ENCODE data around the gene ITPR2. TPM values are rescaled to one million over a fixed set of nuclear protein-coding genes. Genes with fewer than 3 reads are reported as not detected.
"Not testable (repeated sequence)": the region's sequence is repeated elsewhere in the genome, so short reads cannot be mapped to it uniquely, and the experiment has no call there.

Gene ITPR2
- total RNA-seq, 1 donor from 2014 or later, result 28.1 TPM

DNA sequence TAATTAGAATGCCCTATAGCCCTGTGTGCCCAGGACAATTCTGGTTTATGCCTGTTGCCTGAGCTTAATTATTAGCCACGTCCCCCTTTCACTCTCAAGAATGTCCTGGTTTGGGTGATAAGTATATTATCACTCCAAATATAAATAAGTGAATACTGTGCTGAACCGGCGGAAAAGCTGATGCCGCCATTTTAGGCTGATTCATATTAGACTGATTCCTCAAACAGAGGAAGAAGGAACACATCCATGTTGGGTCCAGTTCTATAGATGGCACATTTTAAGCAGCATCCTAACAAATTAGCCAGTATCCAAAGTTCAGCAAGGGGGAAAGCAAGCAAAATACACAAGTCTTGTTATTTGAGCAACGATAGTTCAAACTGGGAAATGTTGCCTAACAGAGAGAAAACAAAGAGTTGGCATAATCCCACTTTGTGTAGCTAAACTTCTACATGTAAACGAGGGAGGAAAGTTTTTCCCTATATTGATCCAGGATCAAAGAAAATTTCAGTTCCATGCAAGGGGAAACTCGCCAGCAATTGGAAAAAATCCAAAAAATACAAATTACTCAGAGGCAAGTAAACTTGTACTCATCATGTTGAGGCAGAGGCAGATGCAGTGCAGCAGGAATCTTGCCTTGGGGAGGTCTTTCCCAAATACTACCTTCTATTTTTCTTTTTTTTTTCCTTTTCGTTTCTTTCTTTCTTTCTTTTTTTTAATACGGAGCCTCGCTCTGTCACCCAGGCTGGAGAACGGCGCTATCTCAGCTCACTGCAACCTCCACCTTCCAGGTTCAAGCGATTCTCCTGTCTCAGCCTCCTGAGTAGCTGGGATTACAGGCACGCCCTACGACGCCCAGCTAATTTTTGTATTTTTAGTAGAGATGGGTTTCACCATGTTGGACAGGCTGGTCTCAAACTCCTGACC, 96.2 kb downstream of the ITPR2 start:
- FAIRE-seq, result no peak
- DNase-seq (ENCODE audit: low spot score in 2 of 2), result no peak

DNA sequence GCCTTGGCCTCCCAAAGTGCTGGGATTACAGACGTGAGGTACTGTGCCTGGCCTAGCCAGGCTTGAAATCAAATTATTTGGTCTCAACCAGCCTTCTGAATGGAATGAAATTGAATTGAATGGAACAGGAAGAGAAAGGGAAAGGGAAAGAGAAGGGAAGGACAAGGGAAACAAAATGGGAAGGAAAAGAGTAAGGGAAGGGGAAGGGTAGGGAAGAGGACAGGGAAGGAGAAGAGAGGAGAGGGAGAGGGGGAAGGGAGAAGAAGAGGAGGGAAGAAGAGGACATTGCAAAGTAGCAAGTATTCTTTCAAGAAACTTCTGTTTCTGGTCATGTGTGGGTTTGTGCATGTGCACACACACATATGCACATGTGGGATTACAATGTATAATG, 97.8 kb downstream of the ITPR2 start:
- DNase-seq (ENCODE audit: low spot score in 2 of 2), result no peak
- FAIRE-seq, result no peak

- no peak for FAIRE-seq
Observed at GRCh38 chr12:26734510-26735248, 98.3 kb downstream of the ITPR2 start.

DNA sequence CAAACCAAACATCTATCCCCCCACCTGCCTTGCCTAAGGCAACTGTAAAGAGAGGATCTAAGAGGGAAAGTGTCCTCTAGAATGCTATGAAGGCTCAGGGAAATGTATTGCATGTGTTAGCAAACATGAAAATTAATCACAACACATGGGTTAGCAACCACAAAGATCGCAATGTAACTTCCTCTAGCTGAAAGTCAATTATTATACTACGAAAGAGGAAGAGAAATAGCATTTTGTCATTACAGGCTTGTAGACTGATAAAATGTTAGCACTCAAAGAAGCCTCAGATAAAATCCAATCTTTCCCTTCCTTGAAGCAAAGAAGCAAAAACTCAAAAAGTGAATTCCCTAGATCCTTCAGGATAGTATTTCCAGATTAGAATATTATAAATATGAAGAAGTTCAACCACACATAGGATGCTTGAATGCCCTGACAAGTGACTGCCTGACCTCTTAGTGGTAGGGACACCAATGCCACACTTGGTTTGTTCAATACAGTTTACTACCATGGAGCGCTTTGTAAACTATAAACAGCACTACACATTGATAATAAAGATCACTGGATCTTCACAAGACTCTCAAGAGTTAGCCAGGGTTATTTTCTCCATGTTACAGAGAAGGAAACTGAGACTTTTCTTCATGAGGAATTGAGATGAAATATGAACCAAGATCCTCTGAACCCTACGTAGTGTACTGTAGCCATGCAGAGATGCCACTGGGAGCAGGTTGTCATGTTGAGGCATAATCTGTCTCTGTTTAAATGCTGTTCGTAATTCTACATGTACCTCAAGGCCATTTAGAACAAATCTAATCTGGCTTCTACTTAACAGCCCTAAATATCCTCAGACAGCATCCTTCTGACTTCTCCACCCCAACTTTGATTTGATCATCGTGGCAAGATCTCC, 100.7 kb downstream of the ITPR2 start:
- FAIRE-seq, result no peak
- DNase-seq (ENCODE audit: low spot score in 2 of 2), result no peak

More at GRCh38 chr12:26734510-26735248, 98.3 kb downstream of the ITPR2 start:
- DNase-seq (ENCODE audit: low spot score in 2 of 2), result no peak

DNA sequence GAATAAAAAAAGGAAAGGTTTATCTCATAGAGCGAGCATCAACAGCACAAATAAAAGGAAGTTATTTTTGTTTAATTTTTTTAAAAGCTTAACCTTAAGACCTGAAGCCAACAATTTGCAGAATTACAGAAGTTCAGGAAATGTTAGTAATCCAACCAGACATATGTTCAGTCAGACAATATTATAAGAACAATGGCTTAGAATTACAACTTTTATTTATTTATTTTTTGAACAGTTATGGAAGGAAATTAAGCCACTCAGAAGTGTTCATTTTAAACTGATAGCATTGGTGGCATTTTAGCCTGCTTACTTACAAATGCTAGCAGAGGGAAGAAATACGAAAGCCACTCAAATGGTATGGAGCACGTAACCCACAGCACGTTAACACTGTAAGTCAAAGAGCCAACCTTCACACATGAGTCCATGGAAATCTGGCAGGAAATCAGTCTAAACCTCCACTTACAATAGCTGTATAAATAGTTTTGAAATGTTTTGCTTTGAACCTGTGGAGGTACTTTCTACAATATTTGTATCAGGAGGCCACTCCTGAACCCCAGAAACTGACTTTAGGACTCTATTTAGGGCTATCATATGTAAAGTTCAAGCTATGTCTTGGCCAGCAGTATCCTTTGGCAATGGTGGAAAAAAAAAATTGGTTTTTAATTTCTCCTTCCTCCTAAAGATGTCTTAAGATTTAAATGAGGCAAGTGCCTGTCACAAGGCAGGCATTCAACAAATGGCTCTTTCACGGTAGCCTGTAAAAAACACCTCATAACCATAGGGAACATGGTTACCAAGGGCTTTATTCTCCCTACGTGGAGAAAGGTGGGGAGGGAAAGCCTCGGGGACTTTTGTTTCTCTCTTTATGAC, 102.3 kb downstream of the ITPR2 start:
- FAIRE-seq (no peak), DNase-seq (ENCODE audit: low spot score in 2 of 2) (no peak)

GRCh38 chr12:26729137-26729671, 103.8 kb downstream of the ITPR2 start:
- not testable (repeated sequence) for FAIRE-seq

GRCh38 chr12:26728205-26729050, 104.6 kb downstream of the ITPR2 start:
- no peak for FAIRE-seq
- DNase-seq (ENCODE audit: low spot score in 2 of 2), result no peak

More at GRCh38 chr12:26729137-26729671, 103.8 kb downstream of the ITPR2 start:
- not testable (repeated sequence) for DNase-seq (ENCODE audit: low spot score in 2 of 2)

DNA sequence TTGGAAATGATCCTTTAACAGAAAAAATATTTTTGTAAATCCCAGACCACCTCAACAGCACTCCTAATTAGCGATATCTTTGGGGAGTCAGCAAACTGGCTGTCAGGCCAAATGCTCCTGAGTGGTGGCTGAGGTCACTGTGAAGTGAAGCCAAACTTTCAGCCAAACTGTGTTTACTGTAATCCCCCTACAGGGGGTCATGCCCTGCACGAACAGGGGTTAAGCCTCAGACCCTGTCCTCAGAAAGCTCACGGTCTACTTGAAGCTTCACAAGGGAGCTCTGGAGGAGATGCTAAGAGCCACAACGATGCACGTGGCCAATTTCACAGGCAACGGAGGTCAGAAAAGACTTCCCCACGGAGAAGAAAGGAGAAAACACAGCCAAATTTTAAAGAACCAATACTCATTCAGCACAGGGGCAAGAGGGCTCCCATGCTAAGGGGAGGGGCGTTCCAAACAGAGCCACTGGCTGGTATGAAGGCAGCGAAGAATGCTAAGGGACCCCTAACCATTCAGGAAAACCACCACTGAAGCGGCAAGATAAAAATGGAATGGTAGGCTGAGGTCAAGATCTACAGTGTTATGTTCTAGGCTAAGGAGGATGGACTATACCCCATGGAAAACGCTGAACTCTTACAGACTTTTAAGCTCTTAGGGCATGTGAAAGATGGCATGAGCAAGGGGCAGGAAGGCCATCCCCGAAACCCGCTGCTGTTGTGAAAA, 105.4 kb downstream of the ITPR2 start:
- no peak for DNase-seq (ENCODE audit: low spot score in 2 of 2)
- no peak for FAIRE-seq

- FAIRE-seq, result no peak
- DNase-seq (ENCODE audit: low spot score in 2 of 2), result no peak
Observed at GRCh38 chr12:26726956-26727355, 106.0 kb downstream of the ITPR2 start.

DNA sequence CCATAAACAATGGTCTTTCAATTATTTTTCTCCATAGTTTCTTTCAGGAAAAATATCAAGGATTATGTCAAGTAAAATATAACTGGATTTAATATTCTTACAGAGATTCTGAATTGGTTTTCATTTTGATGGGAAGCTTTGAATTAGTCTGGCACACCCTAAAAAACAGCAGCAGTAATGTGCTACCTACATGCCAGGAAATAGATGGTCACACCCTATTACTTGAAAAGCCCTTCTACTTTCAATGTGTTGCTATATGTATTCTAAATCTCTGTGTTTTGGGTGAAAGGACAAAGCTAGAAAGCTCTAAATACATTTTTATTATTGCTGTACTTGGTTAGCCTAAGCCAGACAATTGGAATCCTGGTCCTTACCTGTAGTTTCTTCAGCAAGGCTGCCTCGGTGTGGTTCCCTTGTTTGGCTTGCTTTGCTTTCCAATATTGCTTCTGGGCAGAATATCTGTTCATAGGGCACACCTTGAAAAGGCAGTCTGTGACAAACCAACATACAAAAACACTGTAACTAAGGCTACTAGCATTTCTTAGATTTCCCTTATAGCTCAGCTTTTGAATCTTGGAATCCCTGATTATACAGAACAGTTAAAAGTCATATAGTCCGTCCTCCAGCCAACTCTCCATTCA, 107.6 kb downstream of the ITPR2 start:
- FAIRE-seq, result no peak

GRCh38 chr12:26724309-26724702, 108.7 kb downstream of the ITPR2 start:
- no peak for DNase-seq (ENCODE audit: low spot score in 2 of 2)
- no peak for FAIRE-seq

More for the DNA sequence above, 107.6 kb downstream of the ITPR2 start:
- DNase-seq (ENCODE audit: low spot score in 2 of 2), result no peak

DNA sequence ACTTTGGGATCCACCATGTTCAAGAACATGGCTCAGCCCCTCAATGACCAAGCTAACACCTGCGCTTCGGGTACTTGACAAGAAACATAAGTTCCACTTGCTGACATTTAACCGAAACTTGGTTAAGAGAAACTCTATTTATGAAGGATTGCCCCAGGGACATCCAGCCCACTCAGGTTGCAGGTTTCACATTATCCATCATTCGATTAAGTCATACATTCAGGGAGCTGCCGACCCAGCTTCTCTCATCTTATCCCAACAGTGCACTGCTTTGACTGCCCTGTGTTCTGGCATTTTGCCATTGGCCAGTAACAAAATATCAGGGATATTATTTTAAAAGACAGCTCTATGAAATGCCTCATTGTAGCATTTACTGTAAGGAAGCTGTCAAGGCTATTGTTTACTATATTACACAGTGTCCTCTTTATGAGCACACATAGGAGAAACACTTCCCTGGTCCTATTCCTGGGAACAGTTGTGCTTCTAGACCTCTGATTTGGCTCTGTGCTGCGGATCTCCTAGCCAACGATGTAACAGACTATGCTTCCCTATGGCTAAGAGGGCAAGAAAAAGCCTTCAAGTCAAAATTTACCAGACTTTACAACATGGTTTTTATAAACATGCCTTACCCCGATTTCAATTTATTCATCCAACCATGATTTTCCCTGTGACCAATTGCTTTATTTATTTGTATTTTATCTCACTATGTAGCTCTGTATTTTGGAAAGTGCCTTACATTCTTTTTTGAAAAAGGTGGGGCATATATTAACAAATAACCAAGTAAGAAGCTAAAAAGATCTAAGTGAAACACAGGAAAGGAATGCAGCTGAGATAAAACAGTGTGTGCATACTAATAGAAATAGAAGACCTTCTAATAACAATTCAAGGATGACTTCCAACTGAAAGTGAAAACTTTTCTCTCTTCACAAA, 109.3 kb downstream of the ITPR2 start:
- FAIRE-seq, result no peak

GRCh38 chr12:26721800-26722199, 111.2 kb downstream of the ITPR2 start:
- DNase-seq (ENCODE audit: low spot score in 2 of 2) (no peak), FAIRE-seq (no peak)

More for the DNA sequence above, 109.3 kb downstream of the ITPR2 start:
- no peak for DNase-seq (ENCODE audit: low spot score in 2 of 2)

DNA sequence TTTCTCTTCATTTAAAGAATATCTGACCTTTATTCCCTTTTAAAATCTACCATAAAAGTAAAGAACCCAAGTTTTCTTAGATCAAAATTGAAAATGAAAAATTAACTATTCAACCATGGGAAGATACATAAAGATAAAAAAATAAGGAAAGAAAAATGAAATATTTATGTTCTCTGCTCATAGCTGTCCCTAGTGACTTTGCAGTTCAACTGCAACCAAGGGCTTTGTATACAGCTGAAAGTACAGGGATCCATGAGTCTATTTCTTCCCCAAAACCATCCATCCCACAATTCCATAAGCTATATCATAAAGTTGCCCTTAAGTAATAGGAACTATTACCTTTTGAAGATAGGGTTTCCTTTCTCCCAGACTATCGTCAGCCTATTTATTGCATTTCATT, 113.1 kb downstream of the ITPR2 start:
- DNase-seq (ENCODE audit: low spot score in 2 of 2) (no peak), FAIRE-seq (no peak)

- no peak for FAIRE-seq
Observed at GRCh38 chr12:26717757-26718156, 115.2 kb downstream of the ITPR2 start.

DNA sequence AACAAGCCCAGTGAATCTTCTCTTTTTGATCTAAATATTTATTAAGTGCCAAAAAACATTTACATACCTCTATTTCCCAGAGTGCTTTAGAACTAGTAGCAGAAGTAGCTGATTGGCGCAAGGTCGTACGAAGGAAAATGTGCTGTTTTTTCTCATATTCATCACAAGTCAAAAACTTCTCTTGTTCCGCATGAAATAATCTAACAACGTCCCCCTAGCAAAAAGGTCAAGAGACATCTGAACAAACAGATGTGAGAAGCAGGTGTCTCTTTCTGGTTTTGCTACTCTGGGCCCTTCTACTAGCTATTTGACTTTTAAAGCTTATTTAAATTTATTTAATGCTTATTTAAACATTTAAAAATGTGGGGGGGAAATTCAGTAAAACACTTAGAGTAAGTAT, 117.8 kb downstream of the ITPR2 start:
- no peak for FAIRE-seq
- no peak for DNase-seq (ENCODE audit: low spot score in 2 of 2)

More at GRCh38 chr12:26717757-26718156, 115.2 kb downstream of the ITPR2 start:
- DNase-seq (ENCODE audit: low spot score in 2 of 2), result no peak

All from frontal cortex (tissue), 4 donors.